ENCODE results near the gene ENOX1. TPM values are rescaled to one million over a fixed set of nuclear protein-coding genes. Genes with fewer than 3 reads are reported as not detected.
A peak's percentile ranks its signal among the peaks of the same experiment; 100 is the strongest.

ENOX1 gene
- total and polyA plus RNA-seq, 9 of the 15 experiments (the other 6 are each of a cell fraction or from before 2014, with no cell fraction given), result not detected

DNA sequence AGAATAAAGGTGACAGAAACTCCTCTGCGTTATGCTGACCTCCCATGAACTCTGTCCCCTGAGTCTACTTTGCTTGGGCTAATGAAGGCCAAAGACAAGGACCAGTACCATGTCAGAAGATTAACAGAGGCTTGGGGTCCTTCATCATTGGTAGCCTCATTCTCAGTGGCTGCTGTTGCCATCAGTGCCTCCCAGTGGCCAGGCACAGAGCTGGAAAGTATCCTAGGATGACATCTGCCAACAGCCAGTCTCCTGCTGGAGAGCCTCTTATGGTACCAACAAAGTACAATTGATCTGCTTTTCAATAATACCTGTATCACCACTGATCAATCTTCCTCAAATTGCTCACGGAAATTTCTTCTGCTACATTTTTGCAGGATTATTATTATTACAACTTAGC, 481.8 kb downstream of the ENOX1 start:
- Histone ChIP-seq H3K79me2 (ENCODE audit: control insufficient read depth, insufficient read depth, low read length) (no peaks in the 10 kb centered on the region), H3K27me3 (ENCODE audit: control insufficient read depth in 2 of 2, insufficient read depth in 2 of 2, low read length in 2 of 2) (no peaks in the 10 kb centered on the region; a peak in 1 of 5 replicates), H3K9ac (ENCODE audit: insufficient read depth in 1 of 2, low read depth in 2 of 2, low read length in 2 of 2) (no peak overlapping the region), H3K36me3 (ENCODE audit: control insufficient read depth, insufficient read depth, low read length) (no peaks in the 10 kb centered on the region), H4K20me1 (replicated peaks; ENCODE audit: control insufficient read depth, insufficient read depth, low read length) (no peaks in the 10 kb centered on the region), H3K9me3 (replicated peaks; ENCODE audit: control insufficient read depth, insufficient read depth, low read depth, low read length) (no peaks in the 10 kb centered on the region), H3K4me2 (ENCODE audit: insufficient read depth, low read length) (no peak overlapping the region), H3K27ac (ENCODE audit: extremely low read depth, low read depth, low read length) (no peak overlapping the region), H2AFZ (ENCODE audit: low read depth, low read length) (no peak overlapping the region), H3K4me1 (replicated peaks in 1 of 2; ENCODE audit: control insufficient read depth in 2 of 2, insufficient read depth in 2 of 2, low read length in 2 of 2) (no peaks in the 10 kb centered on the region), H3K9me1 (ENCODE audit: control insufficient read depth, insufficient read depth, low read length) (no peaks in the 10 kb centered on the region), H3K4me3 (no peak overlapping the region)
- DNase-seq (ENCODE audit: extremely low read depth in 1 of 4, low spot score in 3 of 4) (peak in 1 of 4 experiments; percentile 4), ATAC-seq (no peak), FAIRE-seq (no peak)
- 0% methylated on average over 2 of the region's 2 CpGs for WGBS (ENCODE audit: insufficient coverage, low coverage, missing lambda C conversion rate)
- BruUV-seq (replicated peaks), result no TSS peak
- in situ Hi-C loops (cut with MboI) (no loop called here), intact Hi-C loops (cut with micrococcal nuclease) (no loop called here)
- ChIA-PET POLR2A (interaction anchor here (1.4 kb wide), 1 partner anchor 14 kb away, joined by 4 read pairs; no protein-coding TSS in a partner anchor), CTCF (ENCODE audit: low intra/inter-chr PET ratio) (no interaction called here)
- no peak for TF ChIP-seq NUFIP1 (IDR thresholded peaks at IDR 0.05; ENCODE audit: partially characterized antibody)
- TF ChIP-seq ARNT (IDR thresholded peaks at IDR 0.05), result no peak
- TF ChIP-seq MEF2D (tag; conservative IDR thresholded peaks at IDR 0.05; ENCODE audit: low read depth), result no peak
- TF ChIP-seq, protein P1, sequence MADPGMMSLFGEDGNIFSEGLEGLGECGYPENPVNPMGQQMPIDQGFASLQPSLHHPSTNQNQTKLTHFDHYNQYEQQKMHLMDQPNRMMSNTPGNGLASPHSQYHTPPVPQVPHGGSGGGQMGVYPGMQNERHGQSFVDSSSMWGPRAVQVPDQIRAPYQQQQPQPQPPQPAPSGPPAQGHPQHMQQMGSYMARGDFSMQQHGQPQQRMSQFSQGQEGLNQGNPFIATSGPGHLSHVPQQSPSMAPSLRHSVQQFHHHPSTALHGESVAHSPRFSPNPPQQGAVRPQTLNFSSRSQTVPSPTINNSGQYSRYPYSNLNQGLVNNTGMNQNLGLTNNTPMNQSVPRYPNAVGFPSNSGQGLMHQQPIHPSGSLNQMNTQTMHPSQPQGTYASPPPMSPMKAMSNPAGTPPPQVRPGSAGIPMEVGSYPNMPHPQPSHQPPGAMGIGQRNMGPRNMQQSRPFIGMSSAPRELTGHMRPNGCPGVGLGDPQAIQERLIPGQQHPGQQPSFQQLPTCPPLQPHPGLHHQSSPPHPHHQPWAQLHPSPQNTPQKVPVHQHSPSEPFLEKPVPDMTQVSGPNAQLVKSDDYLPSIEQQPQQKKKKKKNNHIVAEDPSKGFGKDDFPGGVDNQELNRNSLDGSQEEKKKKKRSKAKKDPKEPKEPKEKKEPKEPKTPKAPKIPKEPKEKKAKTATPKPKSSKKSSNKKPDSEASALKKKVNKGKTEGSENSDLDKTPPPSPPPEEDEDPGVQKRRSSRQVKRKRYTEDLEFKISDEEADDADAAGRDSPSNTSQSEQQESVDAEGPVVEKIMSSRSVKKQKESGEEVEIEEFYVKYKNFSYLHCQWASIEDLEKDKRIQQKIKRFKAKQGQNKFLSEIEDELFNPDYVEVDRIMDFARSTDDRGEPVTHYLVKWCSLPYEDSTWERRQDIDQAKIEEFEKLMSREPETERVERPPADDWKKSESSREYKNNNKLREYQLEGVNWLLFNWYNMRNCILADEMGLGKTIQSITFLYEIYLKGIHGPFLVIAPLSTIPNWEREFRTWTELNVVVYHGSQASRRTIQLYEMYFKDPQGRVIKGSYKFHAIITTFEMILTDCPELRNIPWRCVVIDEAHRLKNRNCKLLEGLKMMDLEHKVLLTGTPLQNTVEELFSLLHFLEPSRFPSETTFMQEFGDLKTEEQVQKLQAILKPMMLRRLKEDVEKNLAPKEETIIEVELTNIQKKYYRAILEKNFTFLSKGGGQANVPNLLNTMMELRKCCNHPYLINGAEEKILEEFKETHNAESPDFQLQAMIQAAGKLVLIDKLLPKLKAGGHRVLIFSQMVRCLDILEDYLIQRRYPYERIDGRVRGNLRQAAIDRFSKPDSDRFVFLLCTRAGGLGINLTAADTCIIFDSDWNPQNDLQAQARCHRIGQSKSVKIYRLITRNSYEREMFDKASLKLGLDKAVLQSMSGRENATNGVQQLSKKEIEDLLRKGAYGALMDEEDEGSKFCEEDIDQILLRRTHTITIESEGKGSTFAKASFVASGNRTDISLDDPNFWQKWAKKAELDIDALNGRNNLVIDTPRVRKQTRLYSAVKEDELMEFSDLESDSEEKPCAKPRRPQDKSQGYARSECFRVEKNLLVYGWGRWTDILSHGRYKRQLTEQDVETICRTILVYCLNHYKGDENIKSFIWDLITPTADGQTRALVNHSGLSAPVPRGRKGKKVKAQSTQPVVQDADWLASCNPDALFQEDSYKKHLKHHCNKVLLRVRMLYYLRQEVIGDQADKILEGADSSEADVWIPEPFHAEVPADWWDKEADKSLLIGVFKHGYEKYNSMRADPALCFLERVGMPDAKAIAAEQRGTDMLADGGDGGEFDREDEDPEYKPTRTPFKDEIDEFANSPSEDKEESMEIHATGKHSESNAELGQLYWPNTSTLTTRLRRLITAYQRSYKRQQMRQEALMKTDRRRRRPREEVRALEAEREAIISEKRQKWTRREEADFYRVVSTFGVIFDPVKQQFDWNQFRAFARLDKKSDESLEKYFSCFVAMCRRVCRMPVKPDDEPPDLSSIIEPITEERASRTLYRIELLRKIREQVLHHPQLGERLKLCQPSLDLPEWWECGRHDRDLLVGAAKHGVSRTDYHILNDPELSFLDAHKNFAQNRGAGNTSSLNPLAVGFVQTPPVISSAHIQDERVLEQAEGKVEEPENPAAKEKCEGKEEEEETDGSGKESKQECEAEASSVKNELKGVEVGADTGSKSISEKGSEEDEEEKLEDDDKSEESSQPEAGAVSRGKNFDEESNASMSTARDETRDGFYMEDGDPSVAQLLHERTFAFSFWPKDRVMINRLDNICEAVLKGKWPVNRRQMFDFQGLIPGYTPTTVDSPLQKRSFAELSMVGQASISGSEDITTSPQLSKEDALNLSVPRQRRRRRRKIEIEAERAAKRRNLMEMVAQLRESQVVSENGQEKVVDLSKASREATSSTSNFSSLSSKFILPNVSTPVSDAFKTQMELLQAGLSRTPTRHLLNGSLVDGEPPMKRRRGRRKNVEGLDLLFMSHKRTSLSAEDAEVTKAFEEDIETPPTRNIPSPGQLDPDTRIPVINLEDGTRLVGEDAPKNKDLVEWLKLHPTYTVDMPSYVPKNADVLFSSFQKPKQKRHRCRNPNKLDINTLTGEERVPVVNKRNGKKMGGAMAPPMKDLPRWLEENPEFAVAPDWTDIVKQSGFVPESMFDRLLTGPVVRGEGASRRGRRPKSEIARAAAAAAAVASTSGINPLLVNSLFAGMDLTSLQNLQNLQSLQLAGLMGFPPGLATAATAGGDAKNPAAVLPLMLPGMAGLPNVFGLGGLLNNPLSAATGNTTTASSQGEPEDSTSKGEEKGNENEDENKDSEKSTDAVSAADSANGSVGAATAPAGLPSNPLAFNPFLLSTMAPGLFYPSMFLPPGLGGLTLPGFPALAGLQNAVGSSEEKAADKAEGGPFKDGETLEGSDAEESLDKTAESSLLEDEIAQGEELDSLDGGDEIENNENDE (IDR thresholded peaks at IDR 0.05; ENCODE audit: low read depth, low read length), result no peak
- TF ChIP-seq ZC3H11A (IDR thresholded peaks at IDR 0.05; ENCODE audit: low read depth, low read length), result no peak
- no peak for TF ChIP-seq ZNF24 (IDR thresholded peaks at IDR 0.05)
- TF ChIP-seq, protein P2, sequence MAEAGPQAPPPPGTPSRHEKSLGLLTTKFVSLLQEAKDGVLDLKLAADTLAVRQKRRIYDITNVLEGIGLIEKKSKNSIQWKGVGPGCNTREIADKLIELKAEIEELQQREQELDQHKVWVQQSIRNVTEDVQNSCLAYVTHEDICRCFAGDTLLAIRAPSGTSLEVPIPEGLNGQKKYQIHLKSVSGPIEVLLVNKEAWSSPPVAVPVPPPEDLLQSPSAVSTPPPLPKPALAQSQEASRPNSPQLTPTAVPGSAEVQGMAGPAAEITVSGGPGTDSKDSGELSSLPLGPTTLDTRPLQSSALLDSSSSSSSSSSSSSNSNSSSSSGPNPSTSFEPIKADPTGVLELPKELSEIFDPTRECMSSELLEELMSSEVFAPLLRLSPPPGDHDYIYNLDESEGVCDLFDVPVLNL (CRISPR knock-in tag; IDR thresholded peaks at IDR 0.05; ENCODE audit: low read depth), result no peak
- TF ChIP-seq RB1 (IDR thresholded peaks at IDR 0.05; ENCODE audit: low read depth), result no peak
- TF ChIP-seq ZBTB34 (CRISPR knock-in tag; IDR thresholded peaks at IDR 0.05), result no peak
